Tibial nerve (tissue), 4 donors: ENCODE results near the gene C11orf86.

Experiments used
- CTCF ChIP-seq, 5 experiments: fragments of 200-600 bp in 3 of 5; fragments of 450-650 bp in 2 of 5; sonication (generic) in 3 of 5; IDR thresholded peaks; one replicate each; pipeline ENCODE4 v1.5.1; 2016 to 2019; ENCODE audit warnings: antibody characterized with exemption in 5 of 5, mild to moderate bottlenecking in 3 of 5, moderate library complexity in 2 of 5
- EP300 ChIP-seq, 2 donors: sonication (generic); formaldehyde crosslinking; IDR thresholded peaks; one replicate each; pipeline ENCODE4 v1.6.1; 2017; ENCODE audit warnings: antibody characterized with exemption in 2 of 2, mild to moderate bottlenecking in 1 of 2
- POLR2A ChIP-seq, 2 donors: fragments of 450-650 bp; IDR thresholded peaks; one replicate each; pipeline ENCODE4 v1.6.1; 2017; ENCODE audit warnings: antibody characterized with exemption in 2 of 2, mild to moderate bottlenecking in 2 of 2, moderate library complexity in 2 of 2

- TF ChIP-seq POLR2A (IDR thresholded peaks at IDR 0.05) (no peak), CTCF (IDR thresholded peaks at IDR 0.05) (no peak), EP300 (IDR thresholded peaks at IDR 0.05) (no peak)
These were observed 12.9 kb upstream of the C11orf86 start for GRCh38 chr11:66962247-66962646.
